T-helper 1 cell treated with Interleukin-12 subunit alpha and Interleukin-12 subunit beta and Interleukin-4 antibody, amounts not matched to agents 30 ng/mL and 1 ng/mL, for 36 hours (primary cell): ENCODE data around the gene KIF26B. TPM values are rescaled to one million over a fixed set of nuclear protein-coding genes. Genes with fewer than 3 reads are reported as not detected.

Experiments used
- intact Hi-C: fragments of 100-400 bp; cut with micrococcal nuclease; formaldehyde crosslinking; loops from one replicate; pipeline ENCODE4 v1.15.1; 2024
- total RNA-seq: library from RNA; stranded (reverse); gene quantifications from 2 replicates; pipeline ENCODE4 v1.2.3, GENCODE V29; 2022

Gene KIF26B
- total RNA-seq, 1 donor from 2014 or later = not detected

DNA sequence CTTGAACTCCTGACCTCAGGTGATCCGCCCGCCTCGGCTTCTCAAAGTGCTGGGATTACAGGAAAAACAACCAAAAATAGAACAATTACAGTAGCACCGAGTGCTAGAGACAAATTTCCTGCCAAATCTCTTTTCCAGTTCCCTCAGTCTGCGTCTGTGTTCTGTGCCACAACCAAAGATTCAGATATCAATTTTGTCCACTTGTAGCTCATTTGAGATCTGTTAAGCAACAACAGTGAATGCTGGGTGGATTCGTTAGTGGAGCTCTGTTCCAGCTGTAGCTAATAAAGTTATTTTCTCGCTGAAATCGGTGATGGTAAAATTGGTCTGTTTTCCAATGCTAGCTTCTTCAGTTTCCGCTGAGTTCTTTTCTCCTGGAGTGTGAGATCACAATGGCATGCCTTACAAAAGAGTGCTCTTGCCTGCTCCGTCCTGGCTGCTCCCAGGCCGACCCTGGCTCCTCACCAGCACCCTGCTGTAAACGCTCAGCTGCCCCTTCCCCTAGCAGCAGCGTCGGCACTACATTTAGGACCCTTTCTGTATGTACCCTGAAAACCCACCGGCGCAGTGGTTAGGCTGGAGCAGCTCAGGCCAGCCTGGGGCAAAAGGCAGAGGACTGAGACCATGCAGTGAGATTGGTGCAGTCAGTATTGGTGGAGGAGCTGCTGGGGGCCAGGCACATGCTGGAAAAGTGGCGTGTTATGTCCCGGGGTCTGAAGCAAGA is 395.4 kb downstream of the KIF26B start:
- intact Hi-C loops = no loop called here

DNA sequence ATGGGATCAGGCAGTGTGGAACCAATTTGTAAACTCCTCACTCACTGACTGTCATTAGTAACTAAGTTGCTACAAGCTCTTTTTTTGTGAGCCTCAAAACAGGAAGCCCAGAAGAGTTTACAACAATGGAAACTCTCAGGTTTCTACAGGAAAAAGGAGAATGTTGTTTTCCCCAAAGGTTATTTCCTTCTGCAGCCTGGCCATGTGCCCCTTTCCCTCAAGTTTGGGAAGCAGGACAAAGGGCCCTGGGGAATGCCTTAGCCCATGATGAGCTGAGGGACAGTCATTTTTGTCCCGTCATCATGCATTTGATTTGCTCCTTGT is 395.9 kb downstream of the KIF26B start:
- intact Hi-C loops = no loop called here

DNA sequence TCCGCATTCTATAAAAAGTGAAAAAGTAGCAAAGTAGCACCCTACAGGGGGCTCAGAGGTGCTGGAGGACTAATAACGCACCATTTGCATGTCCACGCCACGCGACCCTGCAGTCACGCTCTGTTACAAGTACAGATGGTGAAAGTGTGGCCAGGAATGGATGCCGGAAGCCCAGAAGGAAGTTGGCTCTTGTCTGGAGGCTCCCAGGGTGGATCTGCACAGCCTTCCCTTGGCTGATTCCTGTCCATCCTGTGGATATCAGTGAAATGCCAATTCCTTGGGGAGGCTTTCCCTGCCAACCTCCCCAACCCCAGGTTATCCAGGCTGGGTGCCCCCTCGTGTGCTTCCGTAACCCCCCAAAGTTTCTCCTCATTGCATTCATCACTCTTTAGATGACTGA is 396.8 kb downstream of the KIF26B start:
- intact Hi-C loops = no loop called here

DNA sequence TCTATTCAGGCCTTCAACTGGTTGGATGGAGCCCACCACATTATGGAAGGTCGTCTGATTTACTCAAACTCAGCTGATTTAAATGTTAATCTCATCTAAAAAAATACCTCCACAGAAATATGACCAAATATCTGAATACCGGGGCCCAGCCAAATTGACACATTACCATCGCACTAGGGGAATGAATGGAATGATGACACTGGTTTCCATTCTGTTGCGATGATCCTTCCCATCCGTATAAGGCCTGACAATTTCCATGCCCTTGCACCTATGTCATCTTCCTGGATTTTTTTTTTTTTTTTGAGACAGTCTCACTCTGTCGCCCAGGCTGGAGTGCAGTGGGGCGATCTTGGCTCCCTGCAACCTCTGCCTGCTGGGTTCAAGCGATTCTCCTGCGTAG is 397.5 kb downstream of the KIF26B start:
- intact Hi-C loops = no loop called here

GRCh38 chr1:245556057-245556456 is 401.3 kb downstream of the KIF26B start:
- intact Hi-C loops = no loop called here

GRCh38 chr1:245558069-245558468 is 403.3 kb downstream of the KIF26B start:
- intact Hi-C loops = no loop called here

GRCh38 chr1:245560316-245560859 is 405.6 kb downstream of the KIF26B start:
- intact Hi-C loops = no loop called here

DNA sequence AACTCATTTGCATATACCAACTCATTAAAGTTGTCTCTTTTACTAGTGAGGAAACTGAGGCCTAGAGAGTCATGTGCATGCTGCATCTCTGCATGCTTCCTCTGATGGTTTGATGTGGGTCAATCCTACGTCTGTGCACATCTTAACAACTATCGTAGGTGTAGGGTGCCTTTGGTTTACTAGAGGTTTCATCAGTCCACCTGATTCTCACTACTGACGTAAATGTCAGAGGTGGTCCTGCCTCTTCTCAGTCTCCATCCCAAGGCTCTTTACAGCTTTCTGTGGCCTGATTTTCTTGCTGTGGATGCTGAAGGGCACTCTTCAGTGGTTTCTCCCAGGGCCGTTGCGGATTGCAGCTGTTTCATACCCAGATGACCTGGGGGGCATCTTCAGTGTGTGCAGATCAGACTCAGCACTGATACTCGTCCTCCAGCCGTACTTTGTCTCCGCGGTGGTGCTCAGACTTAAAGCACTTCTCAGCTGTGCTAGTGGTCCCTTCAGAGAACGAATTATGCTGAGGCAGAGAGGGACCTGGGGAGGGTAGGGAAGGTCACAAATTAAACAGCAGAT is 407.0 kb downstream of the KIF26B start:
- intact Hi-C loops = no loop called here

GRCh38 chr1:245566134-245566533 is 411.3 kb downstream of the KIF26B start:
- intact Hi-C loops = no loop called here

DNA sequence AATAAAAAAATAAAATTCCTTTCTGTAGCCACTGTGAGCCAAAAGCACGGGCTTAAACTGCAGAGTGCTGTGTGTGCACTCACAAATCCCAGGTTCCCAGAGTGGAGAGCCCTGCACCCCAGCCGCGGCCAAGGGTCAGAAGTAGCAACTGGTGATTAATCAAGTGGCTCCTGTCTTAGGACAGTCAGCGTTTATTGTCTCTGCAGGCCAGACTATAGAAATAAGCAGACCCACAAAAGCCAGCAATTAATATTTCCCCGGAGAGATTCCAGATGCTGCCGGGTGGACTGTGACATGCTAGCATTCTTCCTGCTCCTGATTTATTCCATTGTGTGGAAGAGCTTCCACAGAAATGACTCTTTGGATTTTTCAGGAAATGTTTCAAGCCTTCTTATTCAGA is 412.2 kb downstream of the KIF26B start:
- intact Hi-C loops = no loop called here

GRCh38 chr1:245571815-245572294 is 417.1 kb downstream of the KIF26B start:
- intact Hi-C loops = no loop called here

DNA sequence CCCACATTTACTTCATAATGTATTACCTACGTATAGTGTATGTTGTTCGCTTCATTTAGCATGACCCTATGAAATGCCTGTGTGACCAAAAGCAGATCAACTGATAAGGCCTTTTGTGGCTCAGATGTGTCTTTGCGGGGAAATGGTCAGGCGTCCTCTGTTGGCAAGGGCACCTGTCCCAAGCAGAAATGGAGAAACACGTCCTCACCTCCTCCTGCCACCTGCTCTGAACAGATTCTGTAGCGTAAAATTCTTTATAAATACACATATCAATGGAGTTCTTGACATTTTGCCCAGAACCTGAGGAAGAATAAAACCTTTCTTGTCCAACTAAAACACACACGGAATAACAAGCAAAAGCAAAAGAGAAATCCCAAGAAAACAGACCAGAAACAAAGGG is 417.9 kb downstream of the KIF26B start:
- intact Hi-C loops = no loop called here

GRCh38 chr1:245575710-245576109 is 420.9 kb downstream of the KIF26B start:
- intact Hi-C loops = no loop called here

DNA sequence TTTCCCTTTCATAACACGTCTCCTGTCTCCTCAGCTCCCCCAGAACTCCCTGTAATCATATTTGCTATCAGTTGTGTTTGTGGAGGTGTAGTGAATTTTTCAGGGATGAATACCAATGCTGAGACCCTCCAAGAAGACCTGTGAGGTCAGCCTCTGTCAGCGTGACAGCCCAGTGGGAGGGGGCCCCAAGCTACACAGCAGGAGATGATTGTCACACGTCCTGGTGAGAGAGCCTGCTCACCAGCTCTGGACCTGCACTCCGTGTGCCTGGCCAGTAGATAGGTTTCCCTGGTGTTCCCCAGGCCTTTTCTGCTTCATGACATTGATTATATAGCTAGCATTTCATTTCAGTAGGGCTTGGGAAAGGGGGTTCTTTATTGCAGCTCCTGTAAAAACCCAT is 421.5 kb downstream of the KIF26B start:
- intact Hi-C loops = no loop called here

DNA sequence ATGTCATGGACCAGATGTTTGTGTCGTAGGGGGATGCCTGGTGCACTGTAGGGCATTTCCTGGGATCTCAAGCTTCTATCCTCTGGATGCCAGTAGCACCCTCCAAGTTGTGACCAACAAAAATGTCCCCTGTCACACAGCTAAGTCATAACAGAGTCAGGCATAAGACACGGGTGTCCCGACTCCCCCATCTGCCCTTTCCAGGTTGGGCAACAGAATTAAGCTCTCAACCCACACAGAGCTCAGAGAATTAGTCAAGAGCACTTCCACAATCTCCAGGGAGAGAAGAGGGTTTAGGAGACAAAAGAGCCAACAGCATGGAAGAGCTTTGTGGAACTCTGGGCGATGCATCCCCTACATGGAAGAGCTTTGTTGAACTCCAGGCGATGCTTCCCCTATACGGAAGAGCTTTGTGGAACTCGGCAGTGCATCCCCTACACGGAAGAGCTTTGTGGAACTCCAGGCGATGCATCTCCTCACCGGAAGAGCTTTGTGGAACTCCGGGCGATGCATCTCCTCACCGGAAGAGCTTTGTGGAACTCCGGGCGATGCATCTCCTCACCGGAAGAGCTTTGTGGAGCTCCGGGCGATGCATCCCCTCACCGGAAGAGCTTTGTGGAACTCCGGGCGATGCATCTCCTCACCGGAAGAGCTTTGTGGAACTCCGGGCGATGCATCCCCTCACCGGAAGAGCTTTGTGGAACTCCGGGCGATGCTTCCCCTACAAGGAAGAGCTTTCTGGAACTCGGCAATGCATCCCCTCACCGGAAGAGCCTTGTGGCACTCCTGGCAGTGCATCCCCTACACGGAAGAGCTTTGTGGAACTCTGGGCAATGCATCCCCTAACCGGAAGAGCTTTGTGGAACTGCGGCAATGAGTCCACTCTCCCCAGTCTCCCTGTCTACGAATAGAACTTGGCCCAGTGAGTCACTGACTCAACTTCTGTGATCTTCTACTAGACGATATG is 422.7 kb downstream of the KIF26B start:
- intact Hi-C loops = no loop called here

DNA sequence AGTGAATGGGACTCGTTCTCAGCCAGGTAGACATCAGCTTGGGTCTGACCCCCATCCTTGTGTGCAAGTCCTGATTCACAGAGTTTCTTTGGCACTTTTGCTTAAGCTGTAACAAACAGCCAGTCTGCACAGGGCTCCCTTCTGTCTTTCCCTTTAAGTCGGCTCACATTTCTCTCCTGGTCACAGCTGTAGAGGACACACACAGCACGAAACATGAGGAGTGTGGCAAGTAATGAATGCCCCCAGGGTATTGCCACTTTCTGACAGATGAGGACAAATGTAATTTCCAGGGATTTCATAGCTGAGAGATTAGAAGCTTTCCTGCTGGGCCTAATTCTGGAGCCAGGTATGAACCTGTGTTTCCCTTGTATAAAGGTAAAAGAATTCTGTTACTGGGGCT is 423.5 kb downstream of the KIF26B start:
- intact Hi-C loops = no loop called here

DNA sequence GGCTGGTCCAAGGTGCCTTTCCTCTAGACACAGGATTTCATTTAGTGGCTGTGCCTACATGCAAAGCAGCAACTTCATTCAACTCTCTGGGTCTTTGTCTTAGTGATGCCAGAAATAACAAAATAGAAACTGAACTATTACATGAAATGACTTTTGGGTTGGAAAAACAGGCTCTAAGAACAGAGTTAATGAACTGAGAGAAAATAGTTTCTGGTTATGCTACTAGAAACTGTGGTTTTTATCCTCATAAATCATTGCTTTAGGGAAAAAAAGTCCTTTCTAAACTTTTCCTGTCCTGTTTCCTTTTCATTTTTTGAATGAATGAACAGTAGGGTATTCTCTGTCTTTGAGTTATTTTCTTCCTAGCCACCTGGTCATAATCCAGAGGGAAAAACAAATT is 424.0 kb downstream of the KIF26B start:
- intact Hi-C loops = no loop called here

- intact Hi-C loops = no loop called here
Measured at GRCh38 chr1:245579881-245580280, 425.1 kb downstream of the KIF26B start.

DNA sequence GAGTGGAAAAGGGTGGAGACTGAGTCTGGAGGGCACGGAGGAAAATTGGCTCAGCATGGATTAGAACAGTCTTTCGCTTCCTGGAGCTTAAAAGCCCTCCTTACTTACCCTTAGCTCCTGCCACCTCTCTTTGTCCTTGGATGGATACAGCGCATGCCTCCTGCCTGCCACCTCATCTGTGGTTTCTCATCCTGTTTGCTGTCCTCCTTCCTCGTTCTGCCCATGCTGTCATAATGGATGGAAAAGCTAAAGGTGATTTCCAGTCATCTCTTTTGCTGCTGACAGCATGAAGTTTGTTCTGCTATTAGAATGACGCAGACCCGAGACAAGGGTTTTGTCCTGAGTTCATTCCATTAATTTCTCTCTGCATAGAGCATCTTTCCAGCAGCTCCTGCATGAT is 425.9 kb downstream of the KIF26B start:
- intact Hi-C loops = no loop called here

GRCh38 chr1:245582026-245582425 is 427.2 kb downstream of the KIF26B start:
- intact Hi-C loops = no loop called here

DNA sequence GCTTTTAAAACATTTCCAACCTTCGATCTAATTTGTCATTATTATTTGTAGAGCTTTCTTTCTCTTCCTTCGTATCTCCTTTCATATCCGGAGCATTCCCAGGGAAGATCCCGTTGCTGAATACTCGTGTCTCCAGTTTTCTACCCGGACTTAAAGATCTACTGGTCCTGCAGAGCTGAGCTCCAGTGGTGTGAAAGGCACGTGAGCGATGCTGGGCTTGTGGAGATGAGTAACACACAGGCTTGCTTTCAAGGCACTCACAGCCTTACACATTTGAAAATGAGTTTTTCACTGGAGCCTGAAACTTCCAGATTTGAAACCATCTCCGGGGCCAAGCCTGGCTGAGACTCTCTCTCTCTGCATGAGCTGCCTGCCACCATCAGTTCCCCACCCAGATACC is 428.3 kb downstream of the KIF26B start:
- intact Hi-C loops = no loop called here
